Measurements from ENCODE around the gene SLC39A1.

The SLC39A1 gene

GRCh38 chr1:153951801-153952200, 11.5 kb downstream of the SLC39A1 start:
- TF ChIP-seq CTCF (IDR thresholded peaks at IDR 0.05), result no peak

GRCh38 chr1:153951183-153951582, 12.2 kb downstream of the SLC39A1 start:
- no peak for TF ChIP-seq CTCF (IDR thresholded peaks at IDR 0.05)

- peak; percentile 99 for TF ChIP-seq CTCF (IDR thresholded peaks at IDR 0.05)
Measured at GRCh38 chr1:153946622-153947241, 16.6 kb downstream of the SLC39A1 start, which contains the start of gene DENND4B. Gene DENND4B (minus strand): TSS chr1:153946718. CDS start chr1:153944374, 2,344 bp downstream.

- TF ChIP-seq CTCF (IDR thresholded peaks at IDR 0.05), result no peak
Measured at GRCh38 chr1:153945795-153946621, 17.3 kb downstream of the SLC39A1 start.

GRCh38 chr1:153945131-153945794, 18.1 kb downstream of the SLC39A1 start:
- TF ChIP-seq CTCF (IDR thresholded peaks at IDR 0.05), result no peak

- no peak for TF ChIP-seq CTCF (IDR thresholded peaks at IDR 0.05)
Measured at GRCh38 chr1:153944827-153945117, 18.6 kb downstream of the SLC39A1 start.

GRCh38 chr1:153944005-153944826, 19.1 kb downstream of the SLC39A1 start:
- TF ChIP-seq CTCF (IDR thresholded peaks at IDR 0.05), result no peak
